NCI-H2196 (cell line): Measurements from ENCODE around the gene ADAMTS7.
A peak's percentile ranks its signal among the peaks of the same experiment; 100 is the strongest.
"Not testable (repeated sequence)": the region's sequence is repeated elsewhere in the genome, so short reads cannot be mapped to it uniquely, and the experiment has no call there.

Source experiments
- DNase-seq: peaks from one replicate; lab custom pipeline; 2025; ENCODE audit not compliant: unreplicated experiment; lab: John Stamatoyannopoulos, UW

The ADAMTS7 gene

DNA sequence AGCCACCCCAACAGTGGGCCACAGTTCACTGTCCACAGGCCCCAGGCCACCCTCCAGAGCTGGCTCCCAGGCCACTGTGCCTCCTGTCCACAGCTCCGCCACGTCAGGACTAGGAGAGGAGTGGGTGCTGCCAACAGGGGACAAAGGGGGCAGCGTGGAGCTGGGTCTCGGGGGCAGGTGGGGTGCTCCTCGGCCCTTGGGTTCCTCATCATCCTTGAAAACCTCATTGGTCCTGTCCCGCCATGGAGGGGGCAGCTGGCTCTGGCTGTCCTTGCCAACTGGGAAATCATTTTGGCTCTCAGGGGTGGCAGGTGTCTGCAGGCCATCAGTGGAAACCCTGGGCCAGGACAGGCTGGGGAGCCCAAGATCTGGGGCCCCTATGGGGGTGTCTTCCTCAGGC, 45.2 kb downstream of the ADAMTS7 start:
- no peak for DNase-seq

DNA sequence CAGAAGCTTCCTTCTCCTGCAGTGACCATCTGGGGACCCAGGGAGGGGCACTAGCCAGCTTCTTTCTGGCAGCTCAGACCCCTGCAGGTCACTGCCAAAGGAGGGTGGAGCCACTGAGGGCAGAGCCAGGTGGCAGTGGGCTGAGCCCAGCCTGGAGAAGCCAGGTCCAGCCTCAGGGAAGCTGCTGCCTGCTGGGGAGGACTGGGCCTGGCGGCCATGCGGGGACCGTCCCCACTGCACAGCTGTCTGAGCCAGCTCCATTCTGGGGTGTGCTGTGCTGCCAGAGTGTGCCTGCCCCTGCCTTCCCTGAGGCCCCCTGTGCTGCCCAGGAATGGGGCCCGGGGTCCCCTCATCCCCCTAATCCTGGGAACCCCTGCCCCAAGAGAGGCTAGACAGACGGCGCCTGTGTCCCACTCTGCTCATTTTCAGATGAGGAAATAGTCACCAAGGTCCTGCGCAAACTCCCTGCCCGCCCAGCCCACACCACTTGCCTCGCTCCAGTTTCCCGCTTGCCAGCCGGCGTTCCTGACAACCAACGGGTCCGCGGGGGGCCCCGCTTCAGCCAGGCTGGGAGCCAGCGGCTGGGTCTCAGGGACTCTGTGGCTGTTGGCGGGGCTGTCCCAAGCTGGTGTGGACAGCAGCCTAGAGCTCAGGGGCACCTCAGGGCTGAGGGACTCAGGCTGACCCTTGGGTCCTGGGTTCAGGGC, 46.0 kb downstream of the ADAMTS7 start:
- not testable (repeated sequence) for DNase-seq

DNA sequence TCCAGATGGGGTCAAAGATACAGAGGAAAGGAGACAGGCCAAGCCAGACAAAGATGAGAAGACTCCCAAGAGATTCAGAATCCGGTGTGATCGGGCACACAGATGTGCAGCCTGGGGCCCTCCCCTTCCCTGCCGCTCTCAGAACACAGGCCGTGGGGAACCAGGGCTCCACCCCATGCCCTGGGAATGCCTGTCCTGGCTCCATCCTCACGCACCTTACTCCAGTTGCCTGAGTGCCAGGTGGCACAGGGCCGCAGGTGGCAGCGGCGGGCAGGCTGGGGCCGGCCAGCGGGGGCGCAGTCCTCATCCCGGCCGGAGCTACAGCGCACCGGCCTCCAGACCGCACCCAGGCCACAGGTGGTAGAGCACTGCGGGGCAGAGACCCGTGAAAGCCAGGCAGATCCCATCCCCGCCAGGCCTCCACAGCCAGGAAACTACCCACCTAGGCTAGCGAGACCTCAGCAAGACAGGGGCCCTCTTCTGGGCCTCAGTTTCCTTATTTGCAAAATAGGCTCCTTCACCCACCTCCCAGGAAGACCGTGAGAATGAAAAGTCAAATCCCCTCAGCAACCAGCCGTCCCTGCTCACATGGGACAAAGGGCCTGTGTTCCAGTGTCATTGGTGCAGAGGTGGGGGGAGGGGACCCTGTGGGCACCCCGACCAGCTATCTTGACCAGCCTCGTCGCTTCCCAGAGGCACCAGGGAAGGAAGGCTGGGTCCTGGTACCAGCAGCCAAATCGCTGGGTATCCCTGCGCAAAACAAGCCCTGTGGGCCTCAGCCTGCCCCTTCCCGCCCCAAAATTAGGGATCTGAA, 46.7 kb downstream of the ADAMTS7 start:
- DNase-seq, result not testable (repeated sequence)

DNA sequence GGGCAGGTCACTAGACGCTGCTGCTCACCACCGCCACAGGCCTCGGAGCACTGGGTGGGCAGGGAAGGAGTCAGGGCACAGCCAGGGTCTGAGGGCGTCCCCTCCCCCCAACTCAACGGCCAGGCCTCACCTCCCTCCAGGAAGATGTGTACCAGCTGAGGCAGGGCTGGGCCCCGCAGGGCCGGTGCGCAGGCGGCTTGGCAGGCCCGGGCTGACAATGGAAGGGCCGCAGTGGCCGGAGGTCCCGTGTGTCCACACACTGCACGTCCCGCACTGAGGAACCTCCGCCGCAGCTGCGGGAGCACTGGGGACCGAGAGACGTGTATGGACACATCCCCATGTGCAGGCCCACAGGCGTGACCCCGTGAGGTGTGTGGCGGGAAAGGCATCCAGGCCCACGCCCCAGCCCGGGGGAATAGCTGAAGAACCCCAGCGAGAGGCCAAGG, 47.4 kb downstream of the ADAMTS7 start:
- no peak for DNase-seq

DNA sequence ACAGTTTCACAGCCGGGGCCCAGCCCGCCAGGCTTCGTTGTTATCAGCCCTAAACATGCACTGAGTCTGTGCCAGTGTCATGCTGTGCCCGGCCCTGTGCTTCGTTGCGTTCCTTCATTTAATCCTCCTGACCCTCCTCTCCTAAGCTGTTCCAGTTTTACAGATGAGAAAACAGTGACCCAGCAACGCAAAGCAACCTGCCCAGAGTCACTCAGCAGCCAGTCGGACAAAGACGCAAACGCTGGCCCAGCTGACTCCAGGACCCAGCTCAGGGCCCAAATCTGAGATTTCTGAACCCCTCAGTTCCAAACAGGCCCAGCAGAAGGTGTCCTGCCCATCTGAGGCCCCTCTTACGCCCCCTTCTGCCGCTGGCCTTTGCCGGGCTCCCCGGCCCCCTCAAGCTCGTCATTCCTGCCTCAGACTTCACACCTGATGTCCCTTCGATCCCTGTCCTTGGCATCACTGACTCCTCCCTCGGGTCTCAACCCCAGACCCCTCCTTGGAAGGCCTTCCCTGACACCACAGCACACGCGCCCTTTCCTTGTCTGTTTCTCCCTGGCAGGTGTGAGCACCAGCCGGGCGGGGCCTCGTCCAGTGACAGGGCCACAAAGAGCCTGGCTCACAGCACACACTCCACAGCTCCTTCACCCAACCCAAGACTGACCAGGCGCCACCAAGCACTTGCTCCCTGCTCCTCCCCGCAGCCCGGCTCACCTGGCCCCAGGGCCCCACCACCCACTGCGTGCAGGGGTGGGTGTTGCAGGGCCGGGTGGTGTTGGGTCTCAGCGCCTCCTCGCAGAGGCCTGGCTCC, 48.1 kb downstream of the ADAMTS7 start:
- no peak for DNase-seq

DNA sequence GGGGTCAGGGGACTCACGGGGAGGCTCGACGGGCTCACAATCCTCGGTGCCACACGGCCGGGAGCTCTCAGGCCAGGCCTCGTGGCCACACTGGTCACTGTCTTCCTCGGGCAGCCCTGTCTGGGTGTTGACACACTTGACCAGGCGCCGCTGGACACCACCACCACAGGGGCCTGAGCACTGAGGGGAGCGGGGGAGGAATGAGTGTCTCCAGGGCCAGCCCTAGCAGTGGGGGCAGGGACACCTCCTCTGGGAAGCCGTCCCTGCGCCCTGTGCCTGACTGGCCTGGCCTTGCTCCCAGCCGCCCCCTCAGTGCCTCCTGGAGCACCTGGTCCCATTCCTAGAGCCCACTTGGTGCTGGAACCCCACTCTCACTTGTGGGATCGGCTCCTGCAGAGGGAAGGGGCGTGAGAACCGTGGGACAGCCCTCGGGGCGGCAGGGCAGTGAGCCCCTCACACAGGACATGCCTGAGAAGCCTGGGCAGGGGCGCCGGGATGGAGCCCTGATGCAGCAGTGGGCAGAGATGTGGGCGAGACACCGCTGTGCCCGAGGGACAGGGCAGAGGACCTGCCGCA, 48.8 kb downstream of the ADAMTS7 start:
- DNase-seq, result not testable (repeated sequence)

DNA sequence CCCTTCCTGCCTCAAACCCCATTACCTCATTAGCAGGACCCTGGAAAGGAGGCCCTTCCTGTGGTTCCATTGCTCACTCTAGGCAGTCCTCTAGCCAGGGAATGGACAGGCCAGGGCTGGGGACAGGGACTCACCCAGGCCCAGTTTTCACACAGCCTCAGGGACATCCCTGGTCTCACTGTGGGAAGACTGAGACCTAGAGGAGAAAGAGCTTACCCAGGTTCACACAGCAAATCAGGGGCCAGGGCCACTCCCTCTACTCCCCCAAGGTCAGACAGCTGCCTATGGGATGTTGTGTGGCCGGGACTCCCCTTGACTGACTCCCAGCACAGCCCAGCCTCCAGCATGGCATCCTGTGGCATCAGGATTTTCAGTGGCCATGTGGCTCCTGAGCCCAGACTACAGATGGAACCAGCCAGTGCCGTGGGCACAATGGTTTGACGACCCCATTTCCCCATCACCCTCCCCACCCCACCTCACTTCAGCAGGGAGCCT, 49.3 kb downstream of the ADAMTS7 start:
- DNase-seq, result no peak

DNA sequence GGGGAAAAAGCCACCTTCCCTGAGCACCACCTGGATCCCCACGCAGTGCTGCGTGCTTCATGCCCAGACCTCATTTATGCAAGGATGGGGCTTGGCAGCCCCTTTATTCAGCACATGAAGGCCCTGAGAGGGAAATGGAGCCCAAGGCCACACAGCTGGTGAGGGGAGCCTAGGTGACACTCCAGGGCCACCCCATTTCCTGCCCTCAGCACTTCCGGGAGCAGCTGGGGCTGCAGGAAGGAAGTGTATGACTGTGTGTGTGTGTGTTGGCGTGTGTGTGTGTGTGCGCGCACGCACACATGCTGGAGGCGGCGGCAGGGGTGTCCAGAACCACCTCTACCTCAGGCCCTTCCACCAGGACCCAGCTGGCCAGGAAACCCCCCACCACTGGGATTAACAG, 49.8 kb downstream of the ADAMTS7 start:
- not testable (repeated sequence) for DNase-seq

DNA sequence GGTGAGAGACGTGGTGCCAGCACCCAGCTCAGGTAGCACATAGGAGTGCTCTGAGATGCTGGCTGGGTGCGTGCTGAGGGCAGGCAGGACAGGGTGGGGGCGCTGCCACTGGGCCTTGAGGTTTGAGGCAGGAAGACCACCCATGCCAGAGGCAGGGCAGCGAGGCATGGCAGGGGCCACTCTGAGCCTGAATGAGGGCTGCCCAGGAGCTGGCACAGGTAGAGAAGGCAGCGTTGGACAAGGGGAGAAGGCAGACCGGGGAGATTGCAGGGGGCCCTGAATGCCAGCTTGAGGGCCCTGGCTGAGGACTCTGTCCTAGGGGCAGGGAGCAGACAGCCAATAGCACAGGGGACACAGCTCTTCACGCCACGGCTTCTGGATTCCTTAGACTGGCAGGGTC, 50.2 kb downstream of the ADAMTS7 start:
- no peak for DNase-seq

DNA sequence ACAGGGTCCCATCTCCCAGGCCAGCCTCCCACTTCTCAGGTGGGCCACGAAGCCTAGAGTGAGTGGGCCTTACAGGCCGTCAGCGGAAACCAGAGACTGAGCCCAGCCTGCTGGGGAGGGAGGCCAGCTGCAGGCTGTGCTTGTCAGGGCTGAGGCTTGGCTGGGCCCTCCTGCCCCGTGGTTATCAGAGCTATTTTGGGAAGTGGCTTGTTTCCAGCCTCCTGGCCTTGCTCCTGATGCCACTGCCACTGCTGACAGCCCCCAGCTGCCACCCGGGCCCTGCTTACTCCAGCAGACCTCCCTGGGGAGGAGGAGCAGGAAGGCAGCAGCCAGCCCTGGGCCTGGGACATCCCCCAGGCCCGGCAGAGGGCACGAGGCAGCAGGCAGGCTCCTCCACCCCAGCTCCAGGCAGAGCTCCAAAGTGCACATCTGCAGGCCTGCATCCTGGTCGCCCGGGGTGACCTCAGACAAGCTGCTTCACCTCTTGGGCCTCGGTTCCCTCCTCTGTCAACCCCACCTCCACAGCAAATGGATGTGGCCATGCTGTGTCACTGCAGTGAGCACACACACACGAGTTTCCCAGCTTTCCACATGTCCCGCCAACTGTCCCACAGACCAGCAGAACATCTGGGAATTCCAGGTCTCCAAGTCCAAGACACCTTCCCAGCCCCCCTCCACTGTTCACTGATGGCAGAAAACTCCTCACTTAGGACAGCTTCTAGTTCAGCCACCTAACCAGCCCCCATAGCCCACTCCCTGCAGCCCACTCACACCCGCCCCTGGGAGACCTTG, 51.0 kb downstream of the ADAMTS7 start:
- DNase-seq, result not testable (repeated sequence)

DNA sequence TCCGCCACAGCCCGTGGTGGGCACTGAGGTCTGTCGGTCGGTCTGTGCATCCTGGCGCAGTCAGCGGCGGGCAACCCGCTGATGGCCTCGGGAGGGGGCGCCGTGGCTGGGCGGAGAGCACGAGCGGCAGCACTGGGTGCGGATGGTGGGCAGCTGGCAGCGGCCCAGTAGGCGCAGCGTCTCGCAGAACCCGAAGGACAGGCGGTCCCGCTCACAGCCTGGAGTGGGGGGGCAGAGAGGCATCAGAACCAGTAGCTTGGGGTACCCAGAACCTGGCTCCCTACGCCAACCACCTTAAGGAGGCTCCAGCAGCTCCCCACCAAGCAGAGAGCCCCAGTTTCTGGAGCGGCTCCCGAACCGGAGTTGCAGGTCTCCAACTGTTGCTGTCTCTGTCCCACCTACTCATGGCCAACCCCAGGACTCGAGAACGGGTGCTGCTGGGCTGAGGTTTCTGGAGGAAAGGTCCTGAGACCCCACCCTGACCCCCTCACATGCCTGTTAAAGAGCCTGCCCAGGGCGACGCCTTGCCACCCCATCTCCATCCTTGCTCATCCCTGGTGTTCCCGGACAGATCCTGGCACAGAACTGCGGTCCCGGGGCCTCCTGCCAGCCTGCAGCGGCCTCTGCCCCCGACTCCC, 51.8 kb downstream of the ADAMTS7 start:
- DNase-seq, result not testable (repeated sequence)

DNA sequence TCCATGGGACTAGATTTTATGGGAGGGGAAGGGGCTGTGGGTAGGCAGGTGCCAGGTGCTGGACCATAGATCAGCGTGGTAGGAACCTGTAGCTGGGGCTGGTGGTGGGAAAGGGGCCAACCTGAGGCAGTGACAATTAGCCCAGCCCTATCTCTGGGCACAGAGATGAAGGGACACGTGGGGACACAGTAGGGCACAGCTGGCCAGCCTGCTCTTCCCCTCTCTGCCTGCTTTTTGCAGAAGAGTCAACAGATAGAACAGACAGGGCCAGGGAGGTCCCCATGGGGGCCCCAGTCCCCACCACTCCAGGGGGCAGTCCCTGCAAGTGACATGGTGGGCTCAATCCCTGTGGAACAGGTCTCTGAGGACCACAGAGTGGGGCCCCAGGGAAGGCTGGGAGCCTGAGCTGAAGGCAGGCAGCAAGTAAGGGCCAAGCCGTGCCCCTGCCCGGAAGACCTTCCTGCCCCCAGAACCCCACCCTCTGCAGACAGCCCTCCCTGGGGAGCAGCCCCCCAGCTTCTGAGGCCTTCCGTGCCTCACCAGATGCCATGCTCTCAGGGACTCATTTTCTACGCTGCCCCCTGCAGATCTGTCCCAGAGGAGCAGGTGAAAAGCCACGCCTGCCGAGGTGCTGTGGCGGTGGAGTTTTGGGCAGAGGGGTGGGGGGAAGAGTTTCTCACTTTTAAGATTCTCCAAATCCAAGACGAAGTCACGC, 52.6 kb downstream of the ADAMTS7 start:
- DNase-seq, result not testable (repeated sequence)

DNA sequence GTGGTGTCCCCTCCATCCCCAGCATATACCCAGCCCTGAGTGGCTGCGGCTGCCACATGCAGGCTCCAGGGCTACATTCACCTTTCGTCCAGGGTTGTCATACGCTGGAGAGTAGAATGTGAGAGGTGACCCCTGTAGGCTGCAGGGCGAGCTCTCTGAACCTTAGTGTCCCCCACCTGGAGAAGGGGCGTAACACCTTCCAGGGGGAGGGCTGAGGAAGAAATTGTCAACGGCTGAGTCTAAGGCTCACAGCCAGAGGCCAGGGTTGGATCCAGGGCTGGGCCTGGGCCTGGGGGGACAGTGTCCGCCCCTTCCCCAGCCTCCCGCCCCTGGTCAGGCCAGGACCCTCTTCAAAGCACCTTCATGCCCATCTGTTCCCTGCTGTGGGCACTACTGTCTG, 53.2 kb downstream of the ADAMTS7 start:
- not testable (repeated sequence) for DNase-seq

DNA sequence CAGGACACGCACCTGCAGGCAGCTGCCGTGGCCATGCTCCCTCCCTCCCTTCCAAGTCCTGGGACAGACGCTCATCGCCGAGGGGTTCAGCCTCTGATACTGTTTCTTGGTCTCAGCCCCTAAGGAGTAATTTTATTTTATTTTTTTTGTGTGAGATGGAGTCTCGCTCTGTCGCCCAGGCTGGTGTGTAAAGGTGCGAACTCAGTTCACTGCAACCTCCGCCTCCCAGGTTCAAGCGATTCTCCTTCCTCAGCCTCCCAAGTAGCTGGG, 53.7 kb downstream of the ADAMTS7 start:
- no peak for DNase-seq

DNA sequence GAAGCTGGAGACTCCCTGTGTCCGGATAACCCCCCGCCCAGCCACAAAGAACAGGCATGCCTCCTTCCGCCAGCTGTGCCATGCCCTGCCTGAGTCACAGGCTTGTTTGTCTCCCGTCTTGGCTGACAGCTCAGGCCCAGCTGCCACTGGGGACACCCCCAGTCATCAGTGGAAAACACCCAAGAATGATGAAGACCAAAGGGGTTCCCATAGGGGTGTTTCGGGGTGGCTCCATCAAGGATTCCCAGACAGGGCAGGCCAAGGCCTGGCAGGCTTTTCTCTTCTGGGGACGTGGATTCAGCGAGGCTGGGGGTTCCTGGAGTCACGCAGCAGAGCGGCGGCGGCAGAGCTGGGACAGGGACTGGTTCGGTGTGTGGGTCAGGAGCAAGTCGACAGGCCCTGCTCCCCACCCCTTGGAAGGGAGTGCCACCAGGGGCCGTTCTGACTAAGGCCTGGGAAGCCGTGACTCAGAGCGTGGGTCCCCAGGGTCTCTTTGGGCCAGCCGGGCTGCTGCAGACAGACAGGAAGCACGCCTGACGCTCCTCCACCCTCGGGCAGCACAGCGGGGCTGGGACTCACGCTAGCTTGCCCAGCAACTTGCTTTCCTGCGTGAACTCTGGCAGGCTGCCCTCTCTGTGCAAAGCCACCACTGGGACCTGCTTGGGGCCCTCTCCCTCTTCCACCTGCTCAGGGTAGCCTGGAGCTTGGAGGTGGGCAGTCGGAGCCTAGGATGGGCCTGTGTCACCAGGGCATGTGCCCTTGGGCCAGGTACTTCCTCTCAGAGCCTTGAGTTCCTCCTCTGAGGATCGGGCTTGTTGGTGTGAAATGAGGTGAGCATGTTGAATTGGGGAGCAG, 54.3 kb downstream of the ADAMTS7 start:
- DNase-seq, result not testable (repeated sequence)

DNA sequence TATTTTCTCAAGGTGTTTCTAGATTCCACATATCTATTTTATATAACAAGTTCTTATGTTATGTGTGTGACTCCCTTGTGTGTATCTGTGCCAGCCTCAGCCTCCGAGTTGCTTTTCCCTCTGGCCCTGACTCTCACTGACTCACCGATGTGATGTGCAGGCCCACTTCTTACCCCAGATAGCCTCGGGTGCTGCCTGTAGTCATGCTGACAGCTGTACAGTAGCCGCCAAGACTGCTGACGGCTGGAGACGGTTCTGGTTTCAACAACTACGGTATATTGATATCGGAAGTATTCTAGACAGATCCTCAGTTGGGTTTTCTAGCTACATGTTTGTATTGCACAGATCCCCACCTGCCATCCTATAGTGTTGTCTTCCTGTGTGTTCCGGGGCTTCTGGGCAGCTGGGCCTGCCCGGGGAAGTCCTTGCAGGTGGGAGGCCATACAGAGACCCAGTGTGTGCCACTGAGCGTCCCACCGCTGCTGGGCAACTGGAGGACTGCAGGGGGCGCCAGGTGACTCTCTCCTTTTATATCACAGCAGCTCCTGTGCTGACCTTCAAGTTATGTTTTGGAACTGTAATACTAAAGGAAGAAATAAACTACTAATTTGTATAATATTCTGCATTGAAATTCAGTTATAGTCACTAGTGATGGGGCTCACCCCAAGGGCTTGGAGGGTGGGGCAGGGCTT, 55.2 kb downstream of the ADAMTS7 start:
- peak; percentile 13 for DNase-seq

DNA sequence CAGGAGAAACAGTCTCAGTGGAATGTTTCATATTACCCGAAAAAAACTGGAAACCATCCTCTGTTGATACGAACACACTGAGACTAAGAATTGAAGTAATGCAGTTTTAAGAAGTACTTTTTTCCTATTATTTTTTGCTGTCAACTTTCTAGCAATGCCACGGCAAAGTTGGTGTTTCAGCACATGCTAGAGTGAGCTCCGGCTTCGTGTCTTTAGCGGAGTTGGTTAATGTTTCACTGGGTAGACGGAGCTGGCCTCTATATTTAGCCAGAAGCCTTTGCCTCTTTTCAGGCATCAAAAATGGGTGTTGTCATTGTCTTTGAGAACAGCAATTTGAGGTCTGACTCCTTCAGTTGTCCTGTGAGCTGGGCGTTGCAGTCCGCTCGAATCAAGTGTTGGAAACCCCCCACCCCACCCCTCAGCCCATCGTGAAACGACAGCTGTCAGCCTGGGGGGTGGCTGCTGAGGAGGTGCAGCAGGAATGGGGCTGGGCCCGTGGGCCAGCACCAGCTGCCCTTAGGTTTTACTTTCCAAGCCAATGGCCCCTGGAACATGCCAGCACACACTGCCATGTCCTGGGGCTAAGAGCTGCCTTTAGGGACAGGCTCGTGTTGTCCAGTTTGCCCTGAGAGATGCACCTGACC, 56.5 kb downstream of the ADAMTS7 start:
- DNase-seq, result not testable (repeated sequence)
